Stimulated activated CD8-positive, alpha-beta memory T cell treated with anti-CD3 and anti-CD28 coated beads, Interleukin-7, amount 100 ng/mL, for 48 hours (primary cell): Measurements from ENCODE around the gene GAN.
"Not testable (repeated sequence)": the region's sequence is repeated elsewhere in the genome, so short reads cannot be mapped to it uniquely, and the experiment has no call there.

Experiments
- DNase-seq, 2 donors: peaks; one replicate each; pipeline ENCODE4 v3.0.0-alpha.2; 2020; ENCODE audit warnings: low read depth in 1 of 2; ENCODE audit errors: extremely low read depth in 1 of 2

Gene GAN

GRCh38 chr16:81296631-81297030 lies 18.1 kb upstream of the GAN start:
- DNase-seq = no peak

DNA sequence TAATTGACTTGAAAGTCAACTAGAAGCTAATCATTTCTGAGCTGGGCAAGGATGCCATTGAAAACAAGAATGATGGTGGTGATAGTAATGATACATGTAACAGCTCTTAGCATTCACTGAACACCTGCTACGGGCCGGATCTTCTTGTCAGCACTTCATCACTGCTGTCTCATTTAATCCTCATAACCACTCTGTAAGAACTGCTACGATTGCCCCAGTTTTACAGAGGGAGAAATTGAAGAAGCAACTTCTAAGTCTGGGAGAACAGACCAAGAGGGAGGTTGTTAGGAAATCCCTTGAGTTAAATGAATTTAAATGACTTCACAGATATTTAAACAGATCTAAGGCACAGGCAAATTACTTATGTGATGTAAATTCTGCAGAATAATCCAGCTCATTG lies 7.0 kb upstream of the GAN start:
- no peak for DNase-seq

- no peak for DNase-seq
These were observed 4.6 kb upstream of the GAN start for GRCh38 chr16:81310045-81310644.

GRCh38 chr16:81311762-81312161 lies 3.0 kb upstream of the GAN start:
- DNase-seq = no peak

DNA sequence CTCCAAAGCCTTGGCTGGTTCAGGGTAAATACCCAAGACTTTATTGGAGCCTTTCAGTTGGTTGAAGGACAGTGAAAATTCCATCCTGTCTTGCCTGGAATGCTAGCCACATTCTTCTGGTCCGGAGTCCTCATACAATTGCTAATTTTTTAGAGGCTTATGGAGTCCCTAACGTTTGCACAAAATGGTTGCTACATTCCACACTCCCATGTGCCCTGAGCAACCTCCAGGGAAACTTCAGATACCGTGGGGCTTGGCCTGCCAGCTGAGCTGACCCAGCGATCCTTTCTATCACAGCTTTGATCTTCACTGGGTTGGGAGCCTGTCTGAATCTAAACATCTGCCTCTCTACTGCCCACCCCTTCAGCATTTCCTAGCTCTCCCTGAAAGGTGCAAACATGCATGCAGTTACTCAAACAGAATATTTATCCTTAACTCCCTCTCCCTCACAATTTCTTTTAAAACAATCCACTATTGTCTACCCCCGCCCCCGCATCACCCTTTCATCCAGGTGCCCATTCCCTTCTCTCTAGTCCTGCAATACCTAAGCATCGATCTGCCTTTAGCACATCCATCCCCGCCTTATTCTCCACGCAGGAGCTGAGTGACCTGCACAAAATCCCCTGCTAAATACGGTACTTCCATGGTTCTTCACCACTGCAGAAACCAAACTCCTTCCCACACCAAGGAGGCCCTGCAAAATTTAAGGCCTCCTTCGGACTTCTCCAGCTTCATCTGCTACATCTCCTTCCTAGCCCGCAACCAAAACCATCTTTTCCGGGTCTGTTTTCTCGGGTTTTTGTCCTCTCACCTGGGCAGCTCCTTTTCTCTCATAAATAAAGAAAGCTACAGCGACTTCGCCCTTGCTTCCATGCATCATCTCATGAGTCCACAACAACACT lies 810 bp upstream of the GAN start:
- no peak for DNase-seq

- DNase-seq = peak in 1 of 2 donors; percentile 18
These were observed 761 bp downstream of the GAN start for GRCh38 chr16:81315271-81316175.

DNA sequence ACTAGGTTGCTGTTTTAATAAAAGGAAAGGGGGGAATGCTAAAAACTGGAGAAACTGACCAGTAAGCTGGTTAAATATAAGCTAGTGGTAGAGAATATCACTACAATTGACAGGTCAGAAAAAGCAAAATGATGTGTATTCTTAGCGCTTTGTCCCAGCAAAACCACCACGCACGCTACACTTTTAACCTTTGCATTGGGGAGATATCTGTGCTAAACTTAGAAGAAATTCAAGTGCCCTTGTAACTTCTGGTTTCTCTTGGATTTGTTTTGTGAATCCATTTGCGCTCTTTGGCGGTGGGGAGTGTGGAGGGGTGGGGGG lies 1.4 kb downstream of the GAN start:
- no peak for DNase-seq

- DNase-seq = no peak
These were observed 3.9 kb downstream of the GAN start for GRCh38 chr16:81318711-81319110.

- DNase-seq = no peak
These were observed 4.6 kb downstream of the GAN start for GRCh38 chr16:81319221-81319912.

DNA sequence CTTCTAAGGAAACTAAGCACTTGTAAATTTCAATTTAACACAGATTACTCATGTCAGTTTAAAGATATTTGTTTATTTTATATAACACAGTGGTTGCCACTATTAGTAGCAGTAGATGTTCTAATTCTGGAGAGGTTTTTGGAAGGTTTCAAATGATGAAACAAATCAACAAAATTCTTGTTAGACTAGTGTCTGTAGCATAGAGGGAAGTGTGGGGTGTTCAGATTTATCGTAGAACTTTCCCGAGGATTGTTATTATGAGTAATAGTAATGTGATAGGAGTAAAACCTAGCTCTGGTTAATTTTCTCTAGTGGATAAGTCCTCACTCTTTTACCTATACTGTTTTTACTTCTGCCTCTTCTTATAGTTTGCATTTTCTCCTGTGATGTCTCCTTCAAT lies 6.3 kb downstream of the GAN start:
- no peak for DNase-seq

- no peak for DNase-seq
These were observed 6.8 kb downstream of the GAN start for GRCh38 chr16:81321536-81321935.

GRCh38 chr16:81324808-81325207 lies 10.0 kb downstream of the GAN start:
- no peak for DNase-seq

GRCh38 chr16:81327011-81327410 lies 12.2 kb downstream of the GAN start:
- no peak for DNase-seq

GRCh38 chr16:81327447-81328196 lies 12.9 kb downstream of the GAN start:
- DNase-seq = no peak

DNA sequence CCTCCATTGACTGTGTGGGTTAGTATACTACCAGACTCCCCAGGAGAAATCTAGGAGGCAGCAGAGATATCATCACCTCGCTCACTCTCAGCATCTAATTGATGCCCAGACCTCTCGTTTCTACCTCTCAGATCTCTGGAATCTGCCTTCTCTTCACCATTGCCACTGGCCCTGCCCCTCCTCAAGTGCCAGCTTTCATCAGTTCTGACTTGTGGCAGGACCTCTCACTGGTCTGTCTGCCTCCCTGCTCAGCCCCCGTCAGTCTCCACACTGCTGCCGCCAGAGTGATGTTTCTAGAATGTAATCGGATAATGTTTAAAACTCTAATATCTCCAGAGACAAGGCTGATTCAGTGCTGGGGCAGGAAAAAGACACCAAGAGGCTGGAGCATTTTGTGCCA lies 15.2 kb downstream of the GAN start:
- DNase-seq = no peak

- DNase-seq = no peak
These were observed 18.6 kb downstream of the GAN start for GRCh38 chr16:81333356-81333755.

- DNase-seq = peak in 1 of 2 donors; percentile 26
These were observed 20.9 kb downstream of the GAN start for GRCh38 chr16:81335669-81336068.

DNA sequence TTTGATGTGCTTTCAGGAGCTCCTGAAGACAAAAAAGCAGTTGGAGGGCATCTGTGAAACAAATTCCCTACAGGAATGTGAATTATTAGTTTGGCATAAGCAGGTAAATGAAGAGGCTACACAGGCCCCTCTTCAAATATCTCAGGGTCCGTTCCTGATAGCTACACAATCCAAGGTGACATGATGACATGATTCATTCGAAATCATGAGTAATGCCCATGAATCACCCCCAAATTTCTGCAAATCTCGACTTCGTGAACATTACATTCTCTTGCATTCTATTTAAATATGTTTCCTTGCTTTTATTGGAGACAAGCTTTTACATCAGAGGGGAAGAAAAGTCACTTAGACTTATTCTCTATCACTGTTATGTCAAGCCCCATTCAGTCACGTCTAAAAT lies 22.3 kb downstream of the GAN start:
- DNase-seq = no peak

GRCh38 chr16:81345172-81345571 lies 30.4 kb downstream of the GAN start:
- DNase-seq = not testable (repeated sequence)

- DNase-seq = no peak
These were observed 32.7 kb downstream of the GAN start for GRCh38 chr16:81347425-81347824.
